Stimulated activated CD8-positive, alpha-beta memory T cell treated with anti-CD3 and anti-CD28 coated beads, Interleukin-12 subunit alpha, Interleukin-12 subunit beta, amount 100 ng/mL, for 1 hour (primary cell): ENCODE data around the gene EMILIN1.
A peak's percentile ranks its signal among the peaks of the same experiment; 100 is the strongest.

Experiments
- DNase-seq: peaks from one replicate; pipeline ENCODE4 v3.0.0-alpha.2; 2020; ENCODE audit warnings: low read depth

The EMILIN1 gene

DNA sequence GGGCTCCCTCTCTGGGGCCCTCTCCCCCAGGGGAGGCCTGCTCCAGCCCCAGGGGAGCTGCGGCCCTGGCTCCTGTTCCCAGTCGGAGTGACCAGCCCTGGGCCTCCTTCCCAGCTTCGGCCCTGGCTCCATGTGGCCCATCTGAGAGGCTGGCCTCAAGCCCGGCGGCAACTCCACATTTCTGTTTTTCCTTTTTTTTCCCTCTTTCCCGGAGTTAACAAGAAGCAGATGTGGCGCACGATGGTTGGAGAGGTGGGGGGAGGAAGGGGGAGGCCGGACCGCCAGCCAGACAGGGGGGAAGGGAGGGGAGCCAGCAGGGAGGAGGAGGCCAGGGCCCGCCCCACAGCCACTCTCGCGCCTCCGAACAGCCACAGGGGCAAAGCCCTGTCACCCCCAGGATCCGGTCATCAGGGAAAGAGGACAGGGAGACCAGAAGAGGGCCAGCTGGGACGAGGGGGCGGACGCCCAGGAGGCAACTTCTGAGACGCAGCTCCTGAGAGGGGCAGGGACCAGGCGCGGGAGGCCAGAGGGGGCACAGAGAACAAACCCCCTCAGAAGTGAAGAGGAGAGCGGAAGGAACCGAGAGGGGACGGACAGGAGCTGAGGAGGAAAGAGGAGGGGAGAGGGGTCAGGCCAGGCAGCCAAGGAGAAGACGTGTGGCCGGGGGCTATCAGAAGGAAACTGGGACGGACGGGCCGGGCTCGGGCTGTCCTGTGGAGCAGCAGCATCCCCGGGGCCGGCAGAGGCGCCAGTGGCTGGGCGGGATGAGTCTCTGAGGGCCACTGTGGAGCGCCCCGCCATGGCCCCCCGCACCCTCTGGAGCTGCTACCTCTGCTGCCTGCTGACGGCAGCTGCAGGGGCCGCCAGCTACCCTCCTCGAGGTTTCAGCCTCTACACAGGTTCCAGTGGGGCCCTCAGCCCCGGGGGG, at the start of gene EMILIN1:
Gene EMILIN1 (plus strand): TSS at position 349 of the 928 bp plus-strand sequence. CDS start 451 bp downstream, at position 800.
- DNase-seq, result no peak

DNA sequence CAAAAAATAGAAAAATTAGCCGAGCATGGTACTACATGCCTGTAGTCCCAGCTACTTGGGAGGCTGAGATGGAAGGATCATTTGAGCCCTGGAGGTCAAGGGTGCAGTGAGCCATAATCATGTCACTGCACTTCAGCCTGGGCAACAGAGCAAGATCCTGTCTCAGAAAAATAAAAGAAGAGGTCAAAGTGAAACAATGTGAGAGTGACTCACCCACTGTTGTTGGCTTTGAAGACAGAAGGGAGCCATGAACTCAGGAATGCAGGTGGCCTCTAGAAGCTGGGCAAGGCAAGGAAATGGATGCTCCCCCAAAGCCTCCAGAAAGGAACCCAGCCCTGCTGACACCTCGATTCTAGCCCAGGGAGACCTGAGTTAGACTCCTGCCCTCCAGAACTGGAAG, 49.4 kb upstream of the EMILIN1 start:
- no peak for DNase-seq

DNA sequence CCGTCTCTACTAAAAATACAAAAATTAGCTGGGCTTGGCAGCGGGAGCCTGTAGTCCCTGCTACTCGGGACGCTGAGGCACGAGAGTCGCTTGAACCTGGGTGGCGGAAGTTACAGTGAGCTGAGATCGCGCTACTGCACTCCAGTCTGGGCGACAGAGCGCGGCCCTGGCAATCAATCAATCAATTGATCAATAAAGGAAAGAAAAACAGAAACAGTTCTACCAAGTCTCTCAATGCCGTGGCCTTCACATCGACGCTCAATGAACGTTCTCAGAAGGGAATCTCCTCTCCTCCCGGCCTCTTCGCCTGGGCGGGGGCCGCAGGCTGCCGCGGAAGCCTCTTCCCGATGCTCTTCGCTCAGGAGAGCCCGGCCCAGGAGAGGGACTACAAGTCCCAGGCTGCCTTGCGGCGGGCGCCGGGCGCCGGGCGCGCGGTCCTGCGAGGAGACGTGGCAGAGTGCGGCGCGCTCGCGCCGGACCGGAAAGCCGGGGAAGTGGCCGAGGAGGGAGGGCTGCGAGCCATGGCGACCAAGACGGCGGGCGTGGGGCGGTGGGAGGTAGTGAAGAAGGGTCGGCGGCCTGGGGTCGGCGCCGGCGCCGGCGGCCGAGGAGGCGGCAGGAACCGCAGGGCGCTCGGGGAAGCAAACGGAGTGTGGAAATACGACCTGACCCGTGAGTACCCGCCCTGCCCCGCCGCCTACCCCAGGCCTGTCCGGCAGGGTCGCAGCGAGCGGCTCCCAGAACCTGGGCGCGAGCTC, 45.7 kb upstream of the EMILIN1 start, which contains the start of gene TMEM214:
Gene TMEM214 (plus strand): TSS at position 471 of the 758 bp plus-strand sequence. CDS start 51 bp downstream, at position 522.
- peak; percentile 66 for DNase-seq

DNA sequence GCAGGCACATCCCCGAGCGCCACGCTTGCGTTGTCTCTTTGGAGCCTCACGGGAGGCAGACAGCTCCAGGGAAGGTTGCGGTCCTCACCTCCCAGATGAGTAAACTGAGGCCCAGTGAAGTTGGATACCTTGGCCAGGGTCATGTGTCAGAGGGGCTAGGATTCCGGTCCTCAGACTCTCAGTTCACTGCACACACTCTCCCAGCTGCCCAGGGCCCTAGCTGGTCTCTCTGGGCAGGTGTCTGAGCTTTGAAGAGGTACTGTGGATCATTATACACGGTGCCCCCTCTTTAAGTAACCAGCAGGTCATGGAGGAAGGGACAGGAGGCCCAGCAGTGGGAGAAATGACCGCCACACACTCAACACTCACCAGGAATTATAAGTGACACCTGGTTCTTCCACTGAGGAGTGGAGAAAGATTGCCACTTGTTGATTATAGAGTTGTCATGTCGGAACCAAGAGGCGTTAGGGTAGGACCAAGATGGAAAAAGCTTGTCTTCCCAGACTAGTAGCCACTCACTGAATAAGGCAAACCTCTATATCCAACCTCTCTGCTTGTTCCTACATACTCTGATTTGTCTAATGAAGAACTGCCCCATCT, 45.1 kb upstream of the EMILIN1 start:
- no peak for DNase-seq

DNA sequence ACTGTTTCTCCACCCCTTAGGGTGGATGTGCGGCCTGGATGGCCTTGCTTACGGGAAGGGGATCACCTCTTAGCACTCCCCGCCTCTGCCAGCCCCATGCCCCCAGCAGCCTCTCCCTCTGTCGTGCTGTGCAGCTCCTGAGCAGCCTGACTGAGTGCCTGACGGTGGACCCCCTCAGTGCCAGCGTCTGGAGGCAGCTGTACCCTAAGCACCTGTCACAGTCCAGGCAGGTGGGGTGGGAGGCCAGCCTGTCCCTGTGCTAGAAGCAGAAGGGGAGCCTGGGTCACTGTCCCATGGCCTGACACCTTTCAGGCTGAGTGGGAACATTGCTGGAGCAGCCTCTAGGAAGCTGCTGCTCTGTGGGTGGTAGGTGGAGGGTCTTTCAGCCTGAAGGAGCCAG, 40.4 kb upstream of the EMILIN1 start:
- DNase-seq, result no peak

DNA sequence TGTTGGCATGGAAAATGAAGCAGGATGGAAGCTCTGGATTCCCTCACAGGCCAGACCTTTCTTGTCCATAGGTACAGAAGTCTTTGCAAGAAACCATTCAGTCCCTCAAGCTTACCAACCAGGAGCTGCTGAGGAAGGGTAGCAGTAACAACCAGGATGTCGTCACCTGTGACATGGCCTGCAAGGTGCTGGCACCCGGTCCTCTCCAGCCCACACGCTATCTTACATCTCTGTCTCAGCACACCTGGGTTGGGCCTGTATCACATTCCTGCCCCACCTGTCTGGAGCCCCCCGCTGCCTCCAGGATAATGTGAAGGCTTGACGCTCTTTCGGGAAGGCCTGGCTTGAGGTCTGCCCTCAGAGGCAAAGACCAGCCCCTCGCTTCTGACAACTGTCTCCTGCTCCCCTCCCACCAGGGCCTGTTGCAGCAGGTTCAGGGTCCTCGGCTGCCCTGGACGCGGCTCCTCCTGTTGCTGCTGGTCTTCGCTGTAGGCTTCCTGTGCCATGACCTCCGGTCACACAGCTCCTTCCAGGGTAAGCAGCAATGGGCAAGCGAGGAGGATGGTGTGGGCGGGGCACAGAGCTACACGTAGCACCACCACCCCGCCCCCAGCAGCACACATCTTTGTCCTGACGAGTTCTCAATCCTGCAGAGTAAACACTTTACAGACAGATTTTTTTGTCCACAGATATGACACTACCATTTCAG, 39.6 kb upstream of the EMILIN1 start:
- no peak for DNase-seq

DNA sequence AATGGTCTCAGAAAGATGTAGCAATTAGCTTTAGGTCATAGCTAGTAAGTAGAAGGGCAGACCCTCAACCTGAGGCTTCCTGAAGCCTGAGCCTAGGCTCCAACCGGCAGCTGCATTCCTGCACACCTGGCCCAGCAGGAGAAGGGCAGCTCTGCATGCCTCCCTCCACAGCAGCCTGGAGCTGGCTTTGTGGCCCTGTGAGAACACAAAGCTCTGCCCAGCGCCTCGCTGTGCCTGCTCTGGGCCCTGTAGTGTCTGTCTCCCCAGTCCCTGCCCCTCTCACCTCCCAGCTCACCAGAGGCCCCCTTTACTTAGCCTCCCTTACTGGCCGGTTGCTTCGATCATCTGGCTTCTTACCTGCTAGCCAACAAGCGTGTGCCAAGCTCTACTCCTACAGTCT, 39.0 kb upstream of the EMILIN1 start:
- no peak for DNase-seq

DNA sequence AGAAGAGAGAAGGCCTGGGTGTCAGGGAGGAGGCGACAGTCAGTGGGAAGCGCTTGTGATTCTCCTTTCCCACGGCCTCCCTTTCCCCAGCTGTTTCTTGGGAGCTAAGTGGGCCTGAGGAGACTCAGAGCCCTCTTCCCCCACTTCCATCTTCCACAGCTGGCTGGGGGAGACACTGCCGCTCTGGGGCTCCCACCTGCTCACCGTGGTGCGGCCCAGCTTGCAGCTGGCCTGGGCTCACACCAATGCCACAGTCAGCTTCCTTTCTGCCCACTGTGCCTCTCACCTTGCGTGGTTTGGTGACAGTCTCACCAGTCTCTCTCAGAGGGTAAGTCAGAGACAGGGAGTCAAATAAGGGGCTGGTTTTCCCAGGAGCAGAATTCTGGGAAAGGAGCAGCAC, 38.5 kb upstream of the EMILIN1 start:
- no peak for DNase-seq

DNA sequence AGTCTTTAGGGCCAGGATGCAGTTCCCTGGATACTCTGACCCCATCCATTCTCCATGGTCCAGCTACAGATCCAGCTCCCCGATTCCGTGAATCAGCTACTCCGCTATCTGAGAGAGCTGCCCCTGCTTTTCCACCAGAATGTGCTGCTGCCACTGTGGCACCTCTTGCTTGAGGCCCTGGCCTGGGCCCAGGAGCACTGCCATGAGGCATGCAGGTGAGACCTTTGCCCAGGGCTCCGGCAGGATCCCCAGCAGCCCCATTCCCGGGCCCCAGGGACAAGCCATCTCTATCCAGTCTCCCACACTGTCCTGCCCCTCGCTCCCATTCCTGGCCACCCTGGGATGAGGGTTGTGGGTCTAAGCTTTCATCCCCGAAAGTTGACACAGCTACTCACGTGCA, 38.1 kb upstream of the EMILIN1 start:
- no peak for DNase-seq

DNA sequence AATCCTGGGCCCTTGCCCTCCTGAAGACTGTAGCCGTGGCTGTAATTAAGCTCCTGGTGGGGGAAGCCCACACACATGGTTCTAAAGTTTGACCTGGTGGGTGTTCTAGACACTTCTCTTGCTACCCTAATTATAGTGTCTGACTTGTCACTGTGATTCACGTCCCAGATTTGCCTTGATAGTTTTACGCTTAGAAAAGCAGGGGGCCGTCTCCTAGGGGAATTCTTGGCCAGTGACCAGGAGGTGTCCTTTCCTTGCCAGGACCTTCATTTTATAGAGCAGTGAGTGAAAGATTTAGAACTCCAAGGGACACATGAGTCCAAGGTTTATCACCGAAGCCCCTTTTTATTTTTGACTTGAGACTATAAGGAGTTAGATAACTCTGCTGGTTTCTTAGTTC, 36.7 kb upstream of the EMILIN1 start:
- DNase-seq, result no peak

DNA sequence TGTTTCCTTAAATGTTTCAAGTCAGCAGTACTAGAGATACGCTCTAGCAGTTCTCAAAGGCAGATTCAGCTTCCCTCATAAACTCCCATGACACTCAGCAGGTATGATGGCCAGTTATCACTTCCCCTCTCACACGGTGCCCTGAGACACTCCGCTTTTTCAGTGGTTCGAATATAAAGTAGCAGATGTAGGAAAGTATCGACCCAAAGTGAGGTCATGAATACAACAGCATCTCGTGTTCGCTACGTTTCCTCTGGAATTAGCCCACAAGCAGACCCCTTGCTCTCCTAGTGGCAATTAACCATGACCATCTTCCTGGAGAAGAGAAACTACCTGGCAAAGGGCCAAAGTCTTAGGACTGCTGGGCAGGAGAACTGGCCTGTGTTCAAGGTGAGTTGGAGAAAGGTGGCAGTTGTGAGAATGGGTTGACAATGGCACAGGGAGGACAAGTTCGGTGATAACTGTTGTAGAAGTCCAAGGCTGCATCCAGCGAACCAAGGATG, 36.2 kb upstream of the EMILIN1 start:
- no peak for DNase-seq

DNA sequence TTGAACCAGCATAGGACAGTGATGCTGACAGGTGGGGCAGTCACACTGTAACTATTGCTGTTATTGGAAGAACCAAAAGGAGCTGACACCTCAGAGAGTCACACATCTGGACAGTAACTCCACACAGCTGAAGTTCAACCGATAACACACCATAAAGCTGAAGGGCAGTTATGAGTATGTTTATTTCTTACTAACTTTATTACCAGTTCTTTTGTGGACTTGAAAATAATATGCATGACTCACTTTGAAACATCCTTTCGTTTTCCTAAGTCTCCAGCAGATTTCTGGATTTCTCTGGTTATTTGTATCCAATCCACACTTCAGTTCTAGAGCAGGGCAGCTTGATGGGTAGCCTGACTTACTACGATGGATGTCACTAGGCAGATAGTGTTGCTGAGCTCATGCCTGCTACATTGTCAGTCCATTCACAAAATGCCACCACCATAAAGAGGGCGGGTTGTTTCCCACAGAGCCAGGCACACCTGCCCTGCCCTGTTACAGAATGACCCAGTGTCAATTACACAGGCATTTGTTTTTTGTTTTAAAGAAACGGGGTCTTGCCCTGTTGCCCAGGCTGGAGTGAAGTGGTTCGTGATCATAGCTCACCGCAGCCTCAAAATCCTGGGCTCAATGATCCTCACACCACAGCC, 35.3 kb upstream of the EMILIN1 start:
- DNase-seq, result no peak

DNA sequence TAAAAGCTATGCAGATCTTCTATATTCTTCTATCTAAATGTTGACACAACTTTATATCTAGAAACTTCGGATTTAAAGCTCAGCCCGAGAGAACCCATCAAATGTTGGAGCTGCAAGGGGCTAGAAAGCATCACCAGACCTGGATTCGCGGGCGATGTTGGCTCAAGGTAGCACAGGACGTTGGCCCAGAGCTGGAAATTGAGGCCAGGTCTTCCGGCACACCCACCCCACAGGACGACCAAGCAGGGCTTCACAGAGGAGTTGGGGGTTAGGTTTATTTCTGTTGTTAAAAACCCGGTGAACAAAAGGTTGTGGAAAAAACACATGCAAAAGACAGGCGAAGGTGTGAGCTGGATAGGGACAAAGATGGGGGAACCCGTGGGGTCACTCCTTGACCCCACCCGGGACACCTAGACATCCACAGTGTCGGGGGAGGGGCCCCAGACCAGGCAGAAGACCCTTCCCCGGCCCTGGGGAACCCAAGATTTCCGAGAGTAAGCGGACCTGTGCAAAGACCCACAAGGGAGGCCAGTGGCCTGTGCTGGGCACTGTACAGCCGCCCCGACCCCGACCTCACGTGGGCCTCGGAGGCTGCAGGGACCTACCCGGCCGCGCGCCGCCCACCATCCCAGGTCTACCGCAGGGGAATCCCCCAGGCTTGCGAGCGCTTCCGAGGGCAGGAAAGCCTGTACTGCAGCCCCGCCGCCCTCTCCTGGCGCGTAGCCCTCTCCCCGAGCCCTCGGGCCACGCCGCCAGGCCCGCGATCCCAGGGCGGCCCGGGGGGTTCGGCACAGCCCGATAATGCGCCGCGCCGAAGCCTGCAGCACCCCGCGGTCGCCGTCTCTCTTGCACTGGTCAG, 28.8 kb upstream of the EMILIN1 start:
- peak; percentile 15 for DNase-seq

DNA sequence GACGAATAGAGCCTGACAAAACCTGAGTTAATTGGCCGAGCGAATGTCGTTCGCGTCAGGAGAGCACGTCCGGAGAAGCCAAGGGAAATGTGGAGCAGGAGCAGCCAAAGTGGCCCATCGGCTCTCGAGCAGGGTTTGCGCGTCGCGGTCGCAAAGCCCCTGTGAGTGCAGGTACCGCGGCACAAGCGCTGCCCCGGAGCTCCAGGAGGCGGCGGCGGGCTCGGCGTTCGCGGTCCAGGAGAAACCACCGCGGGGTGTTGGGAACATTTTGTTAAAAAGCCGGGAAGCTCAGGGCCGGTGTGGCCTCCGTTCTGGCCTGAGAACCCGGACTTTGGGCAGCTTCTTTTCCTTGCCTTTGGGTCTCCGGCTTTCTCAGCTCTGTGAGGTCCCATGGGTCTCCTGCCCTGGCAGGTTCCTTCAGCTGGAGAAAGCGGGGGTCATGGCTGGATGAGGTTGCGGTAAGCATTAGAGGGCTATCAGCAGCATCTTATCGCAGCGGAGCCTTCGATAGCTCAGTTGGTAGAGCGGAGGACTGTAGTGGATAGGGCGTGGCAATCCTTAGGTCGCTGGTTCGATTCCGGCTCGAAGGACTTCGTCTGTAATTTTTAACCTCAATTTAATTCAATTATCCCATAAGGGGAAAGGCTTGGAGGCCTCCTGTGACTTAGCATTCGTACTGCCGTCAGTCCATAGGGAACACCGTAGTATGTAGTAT, 28.0 kb upstream of the EMILIN1 start:
- DNase-seq, result peak; percentile 82

DNA sequence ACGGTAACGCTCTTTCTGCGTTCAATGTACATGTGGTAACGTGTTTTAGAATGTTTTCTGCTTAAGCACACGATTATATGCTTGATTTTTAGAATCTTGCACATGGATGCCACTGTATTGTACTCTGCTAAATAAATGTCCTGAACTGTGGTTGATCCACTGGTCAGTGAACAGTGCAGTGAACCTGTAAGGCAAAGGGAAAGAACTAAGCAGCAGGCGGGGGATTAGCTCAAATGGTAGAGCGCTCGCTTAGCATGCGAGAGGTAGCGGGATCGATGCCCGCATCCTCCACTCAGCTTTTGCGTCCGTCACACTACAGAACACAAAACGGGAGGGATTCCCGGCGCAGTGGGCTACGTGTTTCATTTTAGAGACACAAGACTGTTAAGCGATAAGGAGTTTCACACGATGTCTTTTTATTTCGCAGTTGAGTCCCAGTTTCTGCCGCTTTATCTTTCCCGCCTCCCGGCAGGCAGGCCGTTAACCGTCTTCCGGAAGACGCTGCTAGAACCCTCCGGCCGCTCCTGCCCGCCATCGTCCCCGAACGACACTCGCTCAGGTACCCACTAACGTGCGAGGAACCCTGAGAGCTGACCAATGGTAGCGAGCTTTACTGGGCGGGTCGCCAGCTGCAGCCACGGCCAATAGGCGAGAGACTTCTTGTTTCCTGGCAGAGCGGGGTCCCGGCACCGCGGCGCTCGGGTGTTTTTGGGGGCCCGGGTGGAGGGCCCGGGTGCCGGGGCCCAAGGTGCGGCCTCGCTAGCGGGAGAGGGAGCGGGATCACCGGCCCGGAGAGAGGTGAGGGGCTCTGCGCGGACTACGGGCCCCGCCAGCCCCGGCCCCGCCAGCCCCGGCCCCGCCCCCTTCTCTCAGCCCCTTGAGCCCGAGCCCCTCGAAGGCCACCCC, 27.2 kb upstream of the EMILIN1 start, which contains the start of gene AGBL5:
Gene AGBL5 (plus strand): TSS at position 673 of the 906 bp plus-strand sequence. CDS start 1,291 bp downstream, outside the sequence.
- peak; percentile 94 for DNase-seq

DNA sequence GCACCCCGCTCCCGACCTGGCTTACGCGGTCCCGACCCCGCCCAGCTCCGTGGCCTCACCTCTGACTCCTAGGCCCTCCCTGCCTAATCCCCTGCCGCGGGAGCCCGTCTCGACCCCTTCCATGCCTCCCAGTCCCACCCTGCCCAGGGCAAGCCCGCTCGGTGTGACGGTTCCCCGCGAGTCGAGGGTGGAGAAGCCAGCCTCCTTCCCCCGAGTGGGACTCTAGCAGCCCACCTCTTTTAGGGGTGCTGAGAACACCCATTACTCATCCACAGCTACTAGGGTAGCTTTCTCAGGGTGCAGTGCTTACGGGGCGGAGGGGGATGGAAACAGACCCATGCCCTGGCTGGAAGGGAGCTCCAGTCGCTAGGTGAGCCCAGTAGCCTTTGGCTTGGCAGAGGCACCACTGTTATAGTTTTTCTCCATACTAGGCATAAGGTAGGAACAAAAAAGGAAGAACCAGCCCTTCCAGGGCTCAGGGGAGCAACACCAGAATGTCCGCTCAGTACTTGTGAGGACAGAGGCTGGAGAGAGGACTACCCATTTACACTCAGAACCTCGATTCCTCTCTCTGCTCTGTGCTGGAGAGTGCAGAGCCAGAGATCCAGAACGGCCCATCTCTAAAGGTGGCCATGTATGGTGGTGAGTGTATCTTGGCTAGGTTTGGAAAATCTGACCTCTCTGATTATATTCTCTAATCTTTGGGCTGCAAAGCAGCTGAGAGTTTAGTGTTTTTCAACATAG, 26.3 kb upstream of the EMILIN1 start:
- no peak for DNase-seq

DNA sequence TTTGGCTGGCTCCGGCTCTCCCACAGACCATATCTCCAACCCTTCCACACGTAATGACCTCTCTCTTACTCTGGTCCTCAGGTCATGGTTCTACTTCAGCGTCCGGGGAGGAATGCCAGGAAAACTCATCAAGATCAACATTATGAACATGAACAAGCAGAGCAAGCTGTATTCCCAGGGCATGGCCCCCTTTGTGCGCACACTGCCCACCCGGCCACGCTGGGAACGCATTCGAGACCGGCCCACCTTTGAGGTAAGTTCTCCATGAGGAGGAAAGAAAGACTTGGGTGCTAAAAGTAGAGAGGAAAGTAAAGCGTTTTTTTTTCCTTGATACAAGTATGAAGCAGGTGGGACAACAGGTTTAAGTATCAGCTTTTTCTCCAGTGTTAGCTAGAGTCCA, 25.1 kb upstream of the EMILIN1 start:
- no peak for DNase-seq

DNA sequence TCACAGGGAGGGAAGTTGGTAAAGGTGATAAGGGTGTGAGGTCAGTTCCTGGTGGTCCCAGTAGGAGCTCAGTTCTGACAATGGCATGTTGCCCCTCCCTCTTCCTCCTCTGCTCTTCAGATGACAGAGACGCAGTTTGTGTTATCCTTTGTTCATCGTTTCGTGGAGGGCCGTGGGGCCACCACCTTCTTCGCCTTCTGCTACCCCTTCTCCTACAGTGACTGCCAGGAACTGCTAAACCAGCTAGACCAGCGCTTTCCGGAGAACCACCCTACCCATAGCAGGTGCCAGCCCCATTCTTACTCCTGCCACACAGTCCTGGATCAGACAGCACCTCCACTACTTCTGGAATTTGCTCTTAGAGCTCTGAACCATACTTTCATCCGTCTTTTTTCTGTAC, 24.6 kb upstream of the EMILIN1 start:
- DNase-seq, result no peak
